Lower lobe of right lung (tissue), 2 donors: Measurements from ENCODE around the gene GFER. TPM values are rescaled to one million over a fixed set of nuclear protein-coding genes. Genes with fewer than 3 reads are reported as not detected.
A peak's percentile ranks its signal among the peaks of the same experiment; 100 is the strongest.
"Not testable (repeated sequence)": the region's sequence is repeated elsewhere in the genome, so short reads cannot be mapped to it uniquely, and the experiment has no call there.

Source experiments
- ATAC-seq, 2 donors: fragments of 200-7000 bp; cut with Tn5 transposase; one replicate each; pipeline ENCODE4 v1.9.1; 2020 to 2022; ENCODE audit warnings: mild to moderate bottlenecking in 2 of 2, moderate library complexity in 2 of 2
- DNase-seq: peaks from one replicate; pipeline ENCODE4 v3.0.0-alpha.2; 2020
- H3K27ac ChIP-seq: fragments of 200-600 bp; one replicate; pipeline ENCODE4 v1.8.0; 2022
- H3K27me3 ChIP-seq: fragments of 200-600 bp; one replicate; pipeline ENCODE4 v1.8.0; 2022; ENCODE audit warnings: low read depth
- H3K36me3 ChIP-seq: fragments of 200-600 bp; one replicate; pipeline ENCODE4 v1.8.0; 2022; ENCODE audit warnings: mild to moderate bottlenecking
- H3K4me1 ChIP-seq: fragments of 200-600 bp; one replicate; pipeline ENCODE4 v1.8.0; 2022
- H3K4me3 ChIP-seq: fragments of 200-600 bp; one replicate; pipeline ENCODE4 v1.8.0; 2022; ENCODE audit warnings: mild to moderate bottlenecking
- H3K9me3 ChIP-seq: fragments of 200-600 bp; one replicate; pipeline ENCODE4 v1.8.0; 2022
- CTCF ChIP-seq: fragments of 200-600 bp; IDR thresholded peaks from one replicate; pipeline ENCODE4 v1.8.0; 2022; ENCODE audit warnings: antibody characterized with exemption, mild to moderate bottlenecking
- intact Hi-C: fragments of 100-400 bp; cut with DNase I; formaldehyde crosslinking; loops from one replicate; pipeline ENCODE4 v1.11.0; 2022
- total RNA-seq: library from RNA; stranded (reverse); fragmentation: NEBNext Ultra II Directional; extraction: Animal tissue kit (Norgen Biotek cat#: 25700); gene quantifications from one replicate; pipeline ENCODE4 v1.2.1, GENCODE V29; 2021
- donor health status: DM: no; HTN: yes; CAD: no; lungs with severe emphysema.

GFER gene
- total RNA-seq, 1 donor from 2014 or later: 24.7 TPM

- intact Hi-C loops: no loop called here
- no peaks in the 10 kb centered on the region for H3K9me3 ChIP-seq
- DNase-seq (peak; percentile 32), ATAC-seq (no peak)
- no peak for TF ChIP-seq CTCF
- no peak overlapping the region for H3K27ac ChIP-seq
- H3K4me1 ChIP-seq: no peaks in the 10 kb centered on the region
- H3K27me3 ChIP-seq: no peaks in the 10 kb centered on the region
- H3K36me3 ChIP-seq: no peaks in the 10 kb centered on the region
- H3K4me3 ChIP-seq: no peak overlapping the region
These were observed 33.9 kb upstream of the GFER start for GRCh38 chr16:1950047-1950446.

GRCh38 chr16:1950559-1950958 is 33.4 kb upstream of the GFER start:
- ATAC-seq: no peak
- peak; percentile 20 for DNase-seq
- H3K9me3 ChIP-seq: no peaks in the 10 kb centered on the region
- TF ChIP-seq CTCF: no peak
- no peak overlapping the region for H3K4me3 ChIP-seq
- H3K27ac ChIP-seq: no peak overlapping the region
- H3K27me3 ChIP-seq: no peaks in the 10 kb centered on the region
- intact Hi-C loops: no loop called here
- H3K36me3 ChIP-seq: no peaks in the 10 kb centered on the region
- H3K4me1 ChIP-seq: no peaks in the 10 kb centered on the region

- no peaks in the 10 kb centered on the region for H3K9me3 ChIP-seq
- H3K36me3 ChIP-seq: no peaks in the 10 kb centered on the region
- H3K4me1 ChIP-seq: peaks cover 1% of the 10 kb centered on the region
- no peaks in the 10 kb centered on the region for H3K27me3 ChIP-seq
- intact Hi-C loops: no loop called here
- TF ChIP-seq CTCF: no peak
- peak in 1 of 2 donors; percentile 11 for ATAC-seq
- no peak overlapping the region for H3K4me3 ChIP-seq
- peak; percentile 43 for DNase-seq
- H3K27ac ChIP-seq: no peak overlapping the region
These were observed 30.3 kb upstream of the GFER start for GRCh38 chr16:1953734-1954133.

- DNase-seq, H3K9me3 ChIP-seq, intact Hi-C loops, H3K27ac ChIP-seq, ATAC-seq, H3K27me3 ChIP-seq, H3K4me3 ChIP-seq: not testable (repeated sequence)
- Histone ChIP-seq H3K36me3 (peaks cover 17% of the 10 kb centered on the region), H3K4me1 (peaks cover 21% of the 10 kb centered on the region)
These were observed 26.4 kb upstream of the GFER start for GRCh38 chr16:1957434-1958142.

GRCh38 chr16:1958143-1958491 is 25.9 kb upstream of the GFER start:
- H3K4me3 ChIP-seq, H3K9me3 ChIP-seq, ATAC-seq, H3K27ac ChIP-seq, intact Hi-C loops, H3K27me3 ChIP-seq: not testable (repeated sequence)
- H3K4me1 ChIP-seq: peaks cover 25% of the 10 kb centered on the region
- DNase-seq: peak; percentile 42
- H3K36me3 ChIP-seq: peaks cover 22% of the 10 kb centered on the region

GRCh38 chr16:1958715-1959268 is 25.2 kb upstream of the GFER start:
- Histone ChIP-seq H3K27me3 (no peaks in the 10 kb centered on the region), H3K4me1 (peaks cover 32% of the 10 kb centered on the region), H3K9me3 (no peaks in the 10 kb centered on the region), H3K36me3 (peaks cover 26% of the 10 kb centered on the region), H3K4me3 (peak overlapping the region; percentile 96), H3K27ac (peak overlapping the region; percentile 92)
- ATAC-seq (peak; percentile 4 to 18), DNase-seq (peak; percentile 56)
- TF ChIP-seq CTCF: no peak
- intact Hi-C loops: no loop called here
